Measurements from ENCODE around the gene OR52B2. TPM values are rescaled to one million over a fixed set of nuclear protein-coding genes. Genes with fewer than 3 reads are reported as not detected.

The OR52B2 gene
- total and polyA plus RNA-seq, 7 donors: not detected

DNA sequence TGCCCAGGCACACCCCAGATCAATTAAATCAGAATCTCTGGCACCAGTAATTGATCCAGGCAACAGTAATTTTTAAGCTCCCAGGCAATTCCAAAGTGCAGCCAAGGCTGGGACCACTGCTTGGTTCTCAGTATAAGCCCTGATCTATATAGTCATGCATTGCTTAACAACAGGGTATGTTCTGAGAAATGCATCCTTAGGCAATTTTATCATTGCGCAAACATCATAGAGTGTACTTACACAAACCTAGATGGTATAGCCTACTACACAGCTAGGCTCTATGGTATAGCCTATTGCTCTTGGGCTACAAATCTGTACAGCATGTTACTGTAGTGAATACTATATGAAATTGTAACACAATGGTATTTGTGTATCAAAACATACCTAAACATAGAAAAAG lies 34.6 kb upstream of the OR52B2 start:
- Histone ChIP-seq H3K4me1 (peaks cover 0 to 15% (median 5%) of the 10 kb centered on the region in 4 donors), H3K9me3 (no peaks in the 10 kb centered on the region), H3K4me3 (no peak overlapping the region), H3K36me3 (peaks cover 0 to 20% (median 0%) of the 10 kb centered on the region in 4 donors), H3K27ac (no peak overlapping the region), H3K27me3 (no peaks in the 10 kb centered on the region)
- DNase-seq: no peak
- intact Hi-C loops (cut with DNase I): no loop called here
- WGBS, 2 donors: 92 to 96% methylated on average over 1 of the region's 1 CpG
- TF ChIP-seq POLR2AphosphoS5 (IDR thresholded peaks at IDR 0.05) (no peak), POLR2A (IDR thresholded peaks at IDR 0.05) (no peak), EP300 (IDR thresholded peaks at IDR 0.05) (no peak)
- TF ChIP-seq, protein P1, sequence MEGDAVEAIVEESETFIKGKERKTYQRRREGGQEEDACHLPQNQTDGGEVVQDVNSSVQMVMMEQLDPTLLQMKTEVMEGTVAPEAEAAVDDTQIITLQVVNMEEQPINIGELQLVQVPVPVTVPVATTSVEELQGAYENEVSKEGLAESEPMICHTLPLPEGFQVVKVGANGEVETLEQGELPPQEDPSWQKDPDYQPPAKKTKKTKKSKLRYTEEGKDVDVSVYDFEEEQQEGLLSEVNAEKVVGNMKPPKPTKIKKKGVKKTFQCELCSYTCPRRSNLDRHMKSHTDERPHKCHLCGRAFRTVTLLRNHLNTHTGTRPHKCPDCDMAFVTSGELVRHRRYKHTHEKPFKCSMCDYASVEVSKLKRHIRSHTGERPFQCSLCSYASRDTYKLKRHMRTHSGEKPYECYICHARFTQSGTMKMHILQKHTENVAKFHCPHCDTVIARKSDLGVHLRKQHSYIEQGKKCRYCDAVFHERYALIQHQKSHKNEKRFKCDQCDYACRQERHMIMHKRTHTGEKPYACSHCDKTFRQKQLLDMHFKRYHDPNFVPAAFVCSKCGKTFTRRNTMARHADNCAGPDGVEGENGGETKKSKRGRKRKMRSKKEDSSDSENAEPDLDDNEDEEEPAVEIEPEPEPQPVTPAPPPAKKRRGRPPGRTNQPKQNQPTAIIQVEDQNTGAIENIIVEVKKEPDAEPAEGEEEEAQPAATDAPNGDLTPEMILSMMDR (IDR thresholded peaks at IDR 0.05): no peak

DNA sequence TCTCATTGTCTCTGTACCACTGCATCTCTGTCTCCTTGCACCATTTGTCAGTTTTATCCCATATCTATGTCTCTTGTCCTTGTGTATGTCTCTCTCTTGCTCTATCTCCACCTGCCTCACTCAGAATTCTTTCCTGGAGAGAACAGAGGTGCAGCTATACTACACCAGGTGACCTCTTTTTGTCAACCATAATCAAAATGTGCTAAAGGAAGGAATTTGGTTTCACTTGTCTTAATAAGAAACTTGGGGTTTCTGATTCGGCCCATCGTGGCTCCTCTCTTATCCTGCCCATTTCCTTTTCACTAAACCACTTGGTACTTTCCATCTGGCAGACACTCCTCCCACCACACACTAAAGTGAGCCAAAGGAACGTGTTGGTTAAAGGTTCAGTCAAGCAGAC lies 33.2 kb upstream of the OR52B2 start:
- H3K36me3 ChIP-seq: peaks cover 0 to 10% (median 0%) of the 10 kb centered on the region in 4 donors
- no peak overlapping the region for H3K27ac ChIP-seq
- DNase-seq: no peak
- H3K4me1 ChIP-seq: peaks cover 0 to 15% (median 5%) of the 10 kb centered on the region in 4 donors
- no peaks in the 10 kb centered on the region for H3K27me3 ChIP-seq
- intact Hi-C loops (cut with DNase I): no loop called here
- H3K9me3 ChIP-seq: no peaks in the 10 kb centered on the region
- 45 to 77% methylated on average over 3 of the region's 3 CpGs for WGBS, 2 donors
- H3K4me3 ChIP-seq: no peak overlapping the region
- TF ChIP-seq, protein P1 (IDR thresholded peaks at IDR 0.05): no peak

DNA sequence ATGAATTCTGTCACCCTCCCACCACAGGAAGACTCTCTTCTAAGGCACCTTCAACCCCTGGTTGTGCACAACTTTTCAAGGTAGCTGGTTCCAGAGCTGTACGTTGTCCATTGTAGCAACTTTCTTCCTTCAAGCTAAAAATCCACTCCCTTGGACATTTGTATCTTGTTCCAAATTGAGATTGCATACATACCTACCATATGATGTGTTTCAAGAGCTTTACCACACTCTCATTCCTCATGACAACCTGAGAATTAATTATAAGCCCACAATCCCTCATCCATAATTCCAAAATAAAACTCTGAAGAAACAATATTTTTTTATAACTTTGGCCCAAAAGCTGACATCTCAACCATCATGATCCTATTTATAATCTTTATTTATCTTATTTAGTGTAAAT lies 31.9 kb upstream of the OR52B2 start:
- Histone ChIP-seq H3K4me1 (peaks cover 0 to 14% (median 5%) of the 10 kb centered on the region in 4 donors), H3K27me3 (no peaks in the 10 kb centered on the region), H3K27ac (no peak overlapping the region), H3K36me3 (peaks cover 0 to 7% (median 0%) of the 10 kb centered on the region in 4 donors), H3K9me3 (no peaks in the 10 kb centered on the region), H3K4me3 (no peak overlapping the region)
- no peak for DNase-seq
- TF ChIP-seq, protein P1 (IDR thresholded peaks at IDR 0.05): no peak
- no peak for TF ChIP-seq POLR2A (IDR thresholded peaks at IDR 0.05)
- no peak for TF ChIP-seq EP300 (IDR thresholded peaks at IDR 0.05)
- no peak for TF ChIP-seq POLR2AphosphoS5 (IDR thresholded peaks at IDR 0.05)
- WGBS, 2 donors: 86 to 96% methylated on average over 1 of the region's 1 CpG
- intact Hi-C loops (cut with DNase I): no loop called here

DNA sequence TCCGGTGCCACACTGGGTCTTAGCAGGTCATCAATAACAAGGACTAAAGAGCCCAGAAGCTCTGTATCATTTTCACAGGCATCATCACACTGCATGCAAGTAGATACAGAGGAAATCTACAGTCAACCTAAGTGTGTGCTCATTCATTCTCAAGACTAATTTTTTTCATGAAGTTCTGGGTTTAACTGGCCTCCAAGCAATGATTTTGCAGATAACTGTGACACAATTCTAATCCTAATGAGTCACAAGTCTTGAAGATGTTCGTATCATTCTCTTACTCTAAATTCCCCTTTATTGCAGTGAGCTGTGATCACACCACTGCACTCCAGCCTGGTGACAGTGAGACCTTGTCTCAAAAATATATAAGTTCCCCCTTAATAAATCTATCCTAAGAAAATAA lies 31.4 kb upstream of the OR52B2 start:
- no peak for TF ChIP-seq EP300 (IDR thresholded peaks at IDR 0.05)
- TF ChIP-seq POLR2A (IDR thresholded peaks at IDR 0.05): no peak
- TF ChIP-seq, protein P1 (IDR thresholded peaks at IDR 0.05): no peak
- TF ChIP-seq POLR2AphosphoS5 (IDR thresholded peaks at IDR 0.05): no peak
- H3K27ac ChIP-seq: no peak overlapping the region

DNA sequence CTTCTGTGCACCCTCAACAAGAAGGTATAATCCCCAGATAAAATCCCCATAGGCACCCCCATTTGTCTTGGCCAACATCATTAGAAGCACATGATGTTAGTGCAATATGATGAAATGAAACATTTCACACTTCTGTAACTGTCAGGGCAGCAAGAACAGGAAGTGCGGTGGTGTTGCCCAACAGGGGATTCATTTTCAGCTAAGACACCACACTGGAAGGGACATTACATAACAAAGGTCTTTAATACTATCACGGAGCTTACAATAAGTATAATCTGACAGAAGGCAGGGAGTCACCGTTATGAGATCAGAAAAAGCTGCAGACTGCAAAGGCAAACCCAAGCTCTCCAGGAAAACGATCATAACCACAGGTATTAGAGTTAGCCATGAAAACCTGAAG lies 30.8 kb upstream of the OR52B2 start:
- TF ChIP-seq, protein P1 (IDR thresholded peaks at IDR 0.05): no peak
- TF ChIP-seq POLR2A (IDR thresholded peaks at IDR 0.05) (no peak), POLR2AphosphoS5 (IDR thresholded peaks at IDR 0.05) (peak in 1 of 4 donors; percentile 40), EP300 (IDR thresholded peaks at IDR 0.05) (no peak)
- Histone ChIP-seq H3K27me3 (no peaks in the 10 kb centered on the region), H3K27ac (no peak overlapping the region), H3K4me3 (no peak overlapping the region), H3K4me1 (peaks cover 0 to 4% (median under 1%) of the 10 kb centered on the region in 4 donors), H3K36me3 (peaks cover 0 to 7% (median 0%) of the 10 kb centered on the region in 4 donors), H3K9me3 (no peaks in the 10 kb centered on the region)
- DNase-seq: no peak
- WGBS, 2 donors: 84 to 89% methylated on average over 4 of the region's 4 CpGs
- intact Hi-C loops (cut with DNase I): no loop called here

More for the DNA sequence above, 31.4 kb upstream of the OR52B2 start:
- Histone ChIP-seq H3K36me3 (peaks cover 0 to 7% (median 0%) of the 10 kb centered on the region in 4 donors), H3K4me3 (no peak overlapping the region), H3K4me1 (peaks cover 0 to 9% (median 3%) of the 10 kb centered on the region in 4 donors), H3K9me3 (no peaks in the 10 kb centered on the region), H3K27me3 (no peaks in the 10 kb centered on the region)
- WGBS, 2 donors: 79 to 82% methylated on average over 2 of the region's 2 CpGs
- DNase-seq: no peak
- intact Hi-C loops (cut with DNase I): no loop called here
